ENCODE data around the gene ALPK3.

Gene ALPK3

DNA sequence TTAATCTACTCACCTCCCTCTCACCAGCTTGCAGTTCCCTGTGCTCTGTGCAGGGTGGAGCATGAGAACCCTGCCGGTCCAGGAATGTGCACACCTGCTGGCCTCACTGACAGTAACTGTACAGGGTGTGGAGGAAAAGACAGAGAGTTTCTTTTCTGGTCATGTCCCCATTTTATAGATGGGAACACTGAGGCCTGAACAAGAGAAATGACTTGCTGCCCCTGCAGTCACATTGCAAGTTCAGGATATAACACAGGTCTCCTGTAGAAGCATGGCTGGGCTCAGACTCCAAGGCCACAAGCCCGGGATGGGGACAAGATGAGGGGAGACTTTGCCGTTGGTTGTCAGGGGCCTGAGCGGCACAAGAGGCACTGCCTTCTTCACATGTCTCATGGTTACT lies 90.6 kb downstream of the ALPK3 start:
- ChIA-PET CTCF (no interaction called here), POLR2A (no interaction called here)

GRCh38 chr15:84908564-84908963 lies 91.4 kb downstream of the ALPK3 start:
- ChIA-PET POLR2A (no interaction called here), CTCF (interaction anchor here (0.7 to 1.8 kb wide), 2 partner anchors 11 to 20 kb away, joined by 3 to 4 read pairs; no protein-coding TSS in a partner anchor)
- no peak for TF ChIP-seq NFRKB (IDR thresholded peaks at IDR 0.05)
- DNase-seq (ENCODE audit: extremely low spot score): no peak

More for the DNA sequence above, 90.6 kb downstream of the ALPK3 start:
- TF ChIP-seq NFRKB (IDR thresholded peaks at IDR 0.05): no peak
- TF ChIP-seq ARNT (IDR thresholded peaks at IDR 0.05): no peak
- no peak for TF ChIP-seq FOXM1 (IDR thresholded peaks at IDR 0.05; ENCODE audit: borderline replicate concordance)
- no peak for TF ChIP-seq SP1 (IDR thresholded peaks at IDR 0.05)
- TF ChIP-seq, protein P1, sequence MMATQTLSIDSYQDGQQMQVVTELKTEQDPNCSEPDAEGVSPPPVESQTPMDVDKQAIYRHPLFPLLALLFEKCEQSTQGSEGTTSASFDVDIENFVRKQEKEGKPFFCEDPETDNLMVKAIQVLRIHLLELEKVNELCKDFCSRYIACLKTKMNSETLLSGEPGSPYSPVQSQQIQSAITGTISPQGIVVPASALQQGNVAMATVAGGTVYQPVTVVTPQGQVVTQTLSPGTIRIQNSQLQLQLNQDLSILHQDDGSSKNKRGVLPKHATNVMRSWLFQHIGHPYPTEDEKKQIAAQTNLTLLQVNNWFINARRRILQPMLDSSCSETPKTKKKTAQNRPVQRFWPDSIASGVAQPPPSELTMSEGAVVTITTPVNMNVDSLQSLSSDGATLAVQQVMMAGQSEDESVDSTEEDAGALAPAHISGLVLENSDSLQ (IDR thresholded peaks at IDR 0.05): no peak
- no peak for TF ChIP-seq ELF4 (IDR thresholded peaks at IDR 0.05)
- no peak for TF ChIP-seq FOXK2 (IDR thresholded peaks at IDR 0.05)
- TF ChIP-seq HDGF (IDR thresholded peaks at IDR 0.05; ENCODE audit: borderline replicate concordance): no peak
- no peak; the same call in 1 of the 2 replicates for TF ChIP-seq ZNF384 (IDR thresholded peaks at IDR 0.05)
- TF ChIP-seq FOXA1 (IDR thresholded peaks at IDR 0.05): no peak
- no peak for TF ChIP-seq SUZ12 (IDR thresholded peaks at IDR 0.05)
- DNase-seq (ENCODE audit: extremely low spot score): no peak

DNA sequence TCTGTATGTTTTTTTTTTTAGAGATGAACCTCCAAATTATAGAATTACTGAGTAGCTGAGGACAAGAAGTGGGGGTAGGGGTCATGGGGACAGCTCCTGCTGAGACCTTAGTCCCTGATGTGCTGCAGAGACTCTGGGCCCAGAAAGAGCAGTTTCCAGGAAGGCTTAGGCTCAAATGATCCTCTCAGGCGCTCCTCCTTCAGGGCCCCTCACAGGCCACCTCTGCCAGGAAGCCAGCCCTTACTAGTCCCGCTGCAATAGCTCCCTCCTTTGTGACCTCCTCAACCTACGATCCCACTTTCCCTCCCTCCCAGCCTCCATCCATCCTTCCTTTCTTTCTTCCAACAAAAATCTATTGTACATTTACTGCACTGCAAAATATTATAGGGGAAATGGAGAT lies 91.9 kb downstream of the ALPK3 start:
- CTCF ChIA-PET: interaction anchor here (0.7 to 1.8 kb wide), 2 partner anchors 11 to 20 kb away, joined by 3 to 4 read pairs; no protein-coding TSS in a partner anchor
- DNase-seq (ENCODE audit: extremely low spot score): no peak
- no peak for TF ChIP-seq FOXK2 (IDR thresholded peaks at IDR 0.05)
- no peak for TF ChIP-seq SP1 (IDR thresholded peaks at IDR 0.05)
- no peak for TF ChIP-seq LEF1 (IDR thresholded peaks at IDR 0.05; ENCODE audit: borderline replicate concordance)
- no peak for TF ChIP-seq TARDBP (IDR thresholded peaks at IDR 0.05)
- no peak for TF ChIP-seq FOXM1 (IDR thresholded peaks at IDR 0.05; ENCODE audit: borderline replicate concordance)
- no peak for TF ChIP-seq ELF4 (IDR thresholded peaks at IDR 0.05)
- TF ChIP-seq SUZ12 (IDR thresholded peaks at IDR 0.05): no peak
- TF ChIP-seq ZNF384 (IDR thresholded peaks at IDR 0.05): no peak
- POLR2A ChIA-PET: interaction anchor here (1.4 kb wide), 1 partner anchor 16 kb away, joined by 4 read pairs; no protein-coding TSS in a partner anchor

DNA sequence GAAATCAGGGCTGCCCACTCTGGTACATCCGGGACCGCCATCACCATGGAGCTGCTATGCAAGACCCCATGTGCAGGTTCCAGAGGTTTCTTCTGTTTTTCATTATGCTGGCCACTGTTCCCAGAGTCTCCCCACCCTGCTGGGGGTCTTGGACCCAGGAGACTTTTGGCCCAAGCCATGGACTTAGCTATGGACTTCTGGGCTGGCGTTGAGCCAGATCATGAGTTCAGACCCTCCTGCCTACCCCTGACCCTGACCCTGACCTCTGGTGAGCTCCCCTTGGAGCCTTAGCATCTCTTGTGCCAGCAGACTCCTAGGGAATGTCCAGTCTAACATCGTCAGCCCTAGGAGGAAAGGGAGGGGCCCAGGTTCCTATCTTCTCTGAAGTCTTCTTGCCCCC lies 92.6 kb downstream of the ALPK3 start:
- TF ChIP-seq HDGF (IDR thresholded peaks at IDR 0.05; ENCODE audit: borderline replicate concordance) (no peak), ARNT (IDR thresholded peaks at IDR 0.05) (no peak), FOXM1 (IDR thresholded peaks at IDR 0.05; ENCODE audit: borderline replicate concordance) (no peak), FOXK2 (IDR thresholded peaks at IDR 0.05) (no peak), L3MBTL2 (conservative IDR thresholded peaks at IDR 0.05) (no peak), CTBP1 (IDR thresholded peaks at IDR 0.05; ENCODE audit: borderline replicate concordance) (no peak), ZNF384 (IDR thresholded peaks at IDR 0.05) (no peak), SUZ12 (IDR thresholded peaks at IDR 0.05) (no peak)
- TF ChIP-seq, protein P1 (IDR thresholded peaks at IDR 0.05): no peak
- no peak for DNase-seq (ENCODE audit: extremely low spot score)
- ChIA-PET CTCF (interaction anchor here (1.8 kb wide), 1 partner anchor 19 kb away, joined by 4 read pairs; no protein-coding TSS in a partner anchor), POLR2A (interaction anchor here (1.4 kb wide), 1 partner anchor 17 kb away, joined by 4 read pairs; no protein-coding TSS in a partner anchor)

DNA sequence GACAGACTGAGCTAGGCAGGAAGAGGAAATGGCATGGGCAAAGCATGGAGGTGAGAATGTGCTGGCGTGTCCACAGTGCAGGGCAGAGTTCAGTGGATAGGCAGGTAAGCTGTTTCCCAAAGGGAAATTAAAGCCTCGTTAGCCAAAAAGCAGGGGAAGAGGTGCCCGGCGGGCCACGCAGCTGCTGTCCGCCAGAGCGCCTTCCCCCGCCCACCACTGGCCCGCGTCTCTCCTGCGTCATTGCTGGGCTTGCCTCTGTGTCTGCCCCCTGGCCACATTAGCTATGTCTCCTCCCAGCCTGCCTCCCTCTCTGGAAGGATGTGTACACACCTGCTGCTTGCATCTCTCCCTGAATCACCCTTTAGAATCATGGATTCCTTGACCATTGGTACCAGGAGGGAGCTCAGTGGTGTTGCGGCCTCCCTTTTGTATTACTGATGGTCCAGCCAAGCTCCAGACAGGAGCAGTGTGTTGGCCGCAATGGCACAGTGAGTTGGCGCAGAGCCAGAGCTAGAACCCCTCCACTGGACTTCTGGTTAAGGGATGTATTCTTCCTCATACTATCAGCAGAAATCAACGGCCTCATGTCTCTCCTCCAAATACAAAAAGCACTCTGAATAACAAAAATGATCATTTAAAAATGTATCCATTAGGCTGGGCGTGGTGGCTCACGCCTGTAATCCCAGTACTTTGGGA lies 93.9 kb downstream of the ALPK3 start:
- TF ChIP-seq L3MBTL2 (conservative IDR thresholded peaks at IDR 0.05) (no peak), TARDBP (IDR thresholded peaks at IDR 0.05) (no peak), BHLHE40 (IDR thresholded peaks at IDR 0.05; ENCODE audit: borderline replicate concordance) (no peak), FOXM1 (IDR thresholded peaks at IDR 0.05; ENCODE audit: borderline replicate concordance) (no peak), SP1 (IDR thresholded peaks at IDR 0.05) (no peak), FOXA1 (IDR thresholded peaks at IDR 0.05) (no peak), LEF1 (IDR thresholded peaks at IDR 0.05; ENCODE audit: borderline replicate concordance) (no peak), CTBP1 (IDR thresholded peaks at IDR 0.05; ENCODE audit: borderline replicate concordance) (no peak)
- TF ChIP-seq, protein P1 (IDR thresholded peaks at IDR 0.05): no peak
- DNase-seq (ENCODE audit: extremely low spot score): no peak
- ChIA-PET POLR2A (no interaction called here), CTCF (interaction anchor here (2.0 kb wide), 1 partner anchor 17 kb away, joined by 6 read pairs; no protein-coding TSS in a partner anchor)

- TF ChIP-seq HDGF (IDR thresholded peaks at IDR 0.05; ENCODE audit: borderline replicate concordance): no peak
- TF ChIP-seq FOXA1 (IDR thresholded peaks at IDR 0.05): no peak
- no peak for TF ChIP-seq TARDBP (IDR thresholded peaks at IDR 0.05)
- TF ChIP-seq SUZ12 (IDR thresholded peaks at IDR 0.05): no peak
- no peak for TF ChIP-seq FOXM1 (IDR thresholded peaks at IDR 0.05; ENCODE audit: borderline replicate concordance)
- no peak for TF ChIP-seq BHLHE40 (IDR thresholded peaks at IDR 0.05; ENCODE audit: borderline replicate concordance)
- TF ChIP-seq FOXK2 (IDR thresholded peaks at IDR 0.05): no peak
- TF ChIP-seq SP1 (IDR thresholded peaks at IDR 0.05): no peak
- DNase-seq (ENCODE audit: extremely low spot score): no peak
- POLR2A ChIA-PET: interaction anchor here (1.1 kb wide), 1 partner anchor 98 kb away, joined by 5 read pairs; no protein-coding TSS in a partner anchor
Observed at GRCh38 chr15:84911879-84912660, 94.9 kb downstream of the ALPK3 start.

More at GRCh38 chr15:84911879-84912660, 94.9 kb downstream of the ALPK3 start:
- CTCF ChIA-PET: interaction anchor here (0.6 to 2.0 kb wide), 3 partner anchors 16 to 313 kb away, joined by 3 to 6 read pairs (median 3); no protein-coding TSS in a partner anchor
